T-helper 2 cell treated with Interferon-gamma antibody and Interleukin-4, amounts not matched to agents 100 ng/mL and 5 ng/mL, for 36 hours (primary cell): Measurements from ENCODE around the gene PWWP2B. TPM values are rescaled to one million over a fixed set of nuclear protein-coding genes. Genes with fewer than 3 reads are reported as not detected.

Source experiments
- intact Hi-C: fragments of 100-400 bp; cut with micrococcal nuclease; formaldehyde crosslinking; loops from one replicate; pipeline ENCODE4 v1.15.1; 2023
- total RNA-seq: library from RNA; stranded (reverse); gene quantifications from 2 replicates; pipeline ENCODE4 v1.2.3, GENCODE V29; 2022

The PWWP2B gene
- total RNA-seq, 1 donor from 2014 or later: 5.9 TPM

GRCh38 chr10:132455986-132456847 lies 59.2 kb downstream of the PWWP2B start:
- intact Hi-C loops: loop anchor here (5.0 kb wide), 1 partner anchor 96 kb away; no protein-coding TSS in a partner anchor

GRCh38 chr10:132456881-132457280 lies 59.9 kb downstream of the PWWP2B start:
- intact Hi-C loops: loop anchor here (5.0 kb wide), 1 partner anchor 95 kb away; no protein-coding TSS in a partner anchor

GRCh38 chr10:132457328-132458070 lies 60.5 kb downstream of the PWWP2B start:
- intact Hi-C loops: loop anchor here (5.0 kb wide), 1 partner anchor 95 kb away; no protein-coding TSS in a partner anchor

- intact Hi-C loops: loop anchor here (5.0 kb wide), 1 partner anchor 94 kb away; no protein-coding TSS in a partner anchor
Measured at GRCh38 chr10:132458071-132458585, 61.1 kb downstream of the PWWP2B start.

- intact Hi-C loops: loop anchor here (5.0 kb wide), 1 partner anchor 94 kb away; no protein-coding TSS in a partner anchor
Measured at GRCh38 chr10:132458586-132459300, 61.7 kb downstream of the PWWP2B start.

- intact Hi-C loops: loop anchor here (5.0 kb wide), 1 partner anchor 93 kb away; no protein-coding TSS in a partner anchor
Measured at GRCh38 chr10:132459301-132460003, 62.5 kb downstream of the PWWP2B start.

GRCh38 chr10:132460071-132460470 lies 63.1 kb downstream of the PWWP2B start:
- intact Hi-C loops: no loop called here

GRCh38 chr10:132460691-132461090 lies 63.7 kb downstream of the PWWP2B start:
- intact Hi-C loops: no loop called here

GRCh38 chr10:132461103-132461682 lies 64.2 kb downstream of the PWWP2B start:
- intact Hi-C loops: no loop called here

- intact Hi-C loops: no loop called here
Measured at GRCh38 chr10:132461683-132462231, 64.8 kb downstream of the PWWP2B start.

- intact Hi-C loops: no loop called here
Measured at GRCh38 chr10:132462463-132463332, 65.7 kb downstream of the PWWP2B start.

- intact Hi-C loops: no loop called here
Measured at GRCh38 chr10:132463333-132464255, 66.6 kb downstream of the PWWP2B start.

GRCh38 chr10:132464256-132465192 lies 67.5 kb downstream of the PWWP2B start:
- intact Hi-C loops: no loop called here

- intact Hi-C loops: no loop called here
Measured at GRCh38 chr10:132465193-132465888, 68.3 kb downstream of the PWWP2B start.

- intact Hi-C loops: no loop called here
Measured at GRCh38 chr10:132465889-132466519, 69.0 kb downstream of the PWWP2B start.
